Cardiac fibroblast (primary cell): Measurements from ENCODE around the gene ACE.
A peak's percentile ranks its signal among the peaks of the same experiment; 100 is the strongest.

ENCODE experiments used
- DNase-seq, 2 donors: peaks; one replicate each; pipeline versions ENCODE4 v3.0.0 to v3.0.0-alpha.2; 2010; ENCODE audit warnings: low read depth in 2 of 2
- H3K4me3 ChIP-seq, 2 donors: replicated peaks in 1 of 2; 1 replicate in 1 of 2; 2 replicates in 1 of 2; pipeline ENCODE4 v1.5.1; 2011; ENCODE audit warnings: low read depth in 2 of 2, low read length in 2 of 2, mild to moderate bottlenecking in 2 of 2, moderate library complexity in 1 of 2
- CTCF ChIP-seq: IDR thresholded peaks from one replicate; pipeline ENCODE4 v1.5.1; 2011; ENCODE audit warnings: low read depth, mild to moderate bottlenecking, low read length, inconsistent platforms

ACE gene

GRCh38 chr17:63494300-63494928 is 17.6 kb downstream of the ACE start:
- DNase-seq = no peak

GRCh38 chr17:63495491-63495890 is 18.6 kb downstream of the ACE start:
- peak in 1 of 2 donors; percentile 13 for DNase-seq
- H3K4me3 ChIP-seq = no peak overlapping the region
- no peak for TF ChIP-seq CTCF

More at GRCh38 chr17:63494300-63494928, 17.6 kb downstream of the ACE start:
- no peak for TF ChIP-seq CTCF
- no peak overlapping the region for H3K4me3 ChIP-seq

GRCh38 chr17:63496177-63496576 is 19.3 kb downstream of the ACE start:
- no peak for DNase-seq
- H3K4me3 ChIP-seq = no peak overlapping the region
- no peak for TF ChIP-seq CTCF

GRCh38 chr17:63496663-63497400 is 20.0 kb downstream of the ACE start:
- TF ChIP-seq CTCF = no peak
- H3K4me3 ChIP-seq = no peak overlapping the region
- no peak for DNase-seq

- DNase-seq = no peak
- TF ChIP-seq CTCF = no peak
- no peak overlapping the region for H3K4me3 ChIP-seq
Observed at GRCh38 chr17:63497708-63498483, 21.0 kb downstream of the ACE start.

- no peak for TF ChIP-seq CTCF
- no peak overlapping the region for H3K4me3 ChIP-seq
- DNase-seq = peak; percentile 30 to 46
Observed at GRCh38 chr17:63498626-63499195, 21.9 kb downstream of the ACE start.
